Left lung (tissue), 10 donors: ENCODE data around the gene ATXN1. TPM values are rescaled to one million over a fixed set of nuclear protein-coding genes. Genes with fewer than 3 reads are reported as not detected.

ENCODE experiments used
- ATAC-seq: fragments of 200-7000 bp; cut with Tn5 transposase; one replicate; pipeline ENCODE4 v1.9.1; 2020; ENCODE audit warnings: moderate library complexity
- DNase-seq, 4 donors: peaks; one replicate each; pipeline ENCODE4 v3.0.0-alpha.2; 2013 to 2020
- H3K27ac ChIP-seq, 2 donors: fragments of 200-600 bp; sonication (generic) in 1 of 2; one replicate each; pipeline versions ENCODE4 v1.5.0 to v1.8.0; 2020 to 2021
- H3K27me3 ChIP-seq, 2 donors: fragments of 200-600 bp; sonication (generic) in 1 of 2; one replicate each; pipeline versions ENCODE4 v1.5.0 to v1.8.0; 2020 to 2021
- H3K36me3 ChIP-seq, 2 donors: fragments of 200-600 bp; sonication (generic) in 1 of 2; one replicate each; pipeline versions ENCODE4 v1.5.0 to v1.8.0; 2020 to 2021
- H3K4me1 ChIP-seq, 2 donors: fragments of 200-600 bp; one replicate each; pipeline ENCODE4 v1.8.0; 2021
- H3K4me3 ChIP-seq, 2 donors: fragments of 200-600 bp; sonication (generic) in 1 of 2; one replicate each; pipeline versions ENCODE4 v1.5.0 to v1.8.0; 2020 to 2021; ENCODE audit warnings: mild to moderate bottlenecking in 1 of 2
- H3K9me3 ChIP-seq, 2 donors: fragments of 200-600 bp; sonication (generic) in 1 of 2; one replicate each; pipeline versions ENCODE4 v1.5.0 to v1.8.0; 2020 to 2021
- intact Hi-C, 2 donors: fragments of 100-400 bp; cut with DNase I; formaldehyde crosslinking; loops; one replicate each; pipeline versions ENCODE4 v1.11.2 to v1.14.2; 2022
- polyA plus RNA-seq, 6 donors: library from polyadenylated mRNA; unstranded; fragments of 120-200 nt; gene quantifications; one replicate each; pipeline ENCODE4 v1.2.1, GENCODE V29; 2013; ENCODE audit not compliant: insufficient read length in 6 of 6
- total RNA-seq, 2 donors: library from RNA; stranded (reverse); fragmentation: NEBNext Ultra II Directional; extraction: Animal tissue kit (Norgen Biotek cat#: 25700); gene quantifications; one replicate each; pipeline ENCODE4 v1.2.1, GENCODE V29; 2021
- TF ChIP-seq, protein P1 (sequence below), 2 donors: fragments of 200-600 bp; sonication (generic) in 1 of 2; IDR thresholded peaks; one replicate each; pipeline versions ENCODE4 v1.5.0 to v1.8.0; 2021; ENCODE audit warnings: antibody characterized with exemption in 2 of 2
- donor health status: DM: no; HTN: yes; CAD: no.
- donor health status: DM: no; HTN: no; CAD: no.

The ATXN1 gene
- total and polyA plus RNA-seq, 8 donors, result 23.3 to 67.4 (median 27.3) TPM

DNA sequence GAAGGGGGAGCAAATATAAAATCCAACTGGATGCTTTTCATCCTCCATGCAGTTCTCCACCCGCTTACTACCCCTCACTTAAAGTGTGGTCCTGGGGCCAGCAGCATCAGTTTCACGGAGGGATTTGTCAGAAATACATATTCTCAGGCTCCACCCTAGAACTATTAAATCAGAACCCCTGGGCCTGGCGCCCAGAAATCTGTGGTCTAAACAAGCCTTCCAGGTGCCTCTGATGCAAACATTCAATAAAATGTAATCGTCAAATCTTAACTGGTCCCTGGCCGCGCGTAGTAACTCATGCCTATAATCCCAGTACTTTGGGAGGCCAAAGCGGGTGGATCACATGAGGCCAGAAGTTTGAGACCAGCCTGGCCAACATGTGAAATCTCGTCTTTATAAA is 47.7 kb downstream of the ATXN1 start:
- peak overlapping the region; percentile 75 to 91 for H3K27ac ChIP-seq

DNA sequence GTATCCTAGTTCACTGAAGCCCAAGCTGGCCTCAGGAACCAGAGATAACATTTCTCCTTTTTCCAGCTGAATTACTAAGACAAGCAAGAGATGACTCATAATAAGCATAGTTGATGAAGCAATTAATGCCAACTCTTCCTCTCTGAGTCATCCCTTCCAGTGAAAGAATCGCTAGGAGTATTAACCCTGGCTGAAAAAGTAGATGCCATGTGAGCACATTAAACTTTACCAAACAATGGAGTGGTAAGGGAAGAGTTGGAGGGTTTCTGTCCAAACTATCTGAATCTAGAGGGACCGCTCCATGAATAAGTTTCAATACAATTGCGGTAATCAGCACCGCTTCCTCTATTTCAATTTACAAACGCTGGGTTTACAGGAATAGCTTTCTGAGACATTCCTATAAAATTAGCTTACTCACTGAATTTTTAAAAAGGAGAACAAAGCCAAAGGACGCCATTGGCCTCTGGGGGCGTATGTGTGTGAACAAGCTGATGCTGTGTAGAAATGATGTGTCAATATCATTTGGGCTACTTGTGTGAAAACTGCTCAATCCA is 48.3 kb downstream of the ATXN1 start:
- H3K4me1 ChIP-seq, result peaks cover 0 to 71% of the 10 kb centered on the region in 2 donors
- intact Hi-C loops, result no loop called here
- TF ChIP-seq, protein P1, sequence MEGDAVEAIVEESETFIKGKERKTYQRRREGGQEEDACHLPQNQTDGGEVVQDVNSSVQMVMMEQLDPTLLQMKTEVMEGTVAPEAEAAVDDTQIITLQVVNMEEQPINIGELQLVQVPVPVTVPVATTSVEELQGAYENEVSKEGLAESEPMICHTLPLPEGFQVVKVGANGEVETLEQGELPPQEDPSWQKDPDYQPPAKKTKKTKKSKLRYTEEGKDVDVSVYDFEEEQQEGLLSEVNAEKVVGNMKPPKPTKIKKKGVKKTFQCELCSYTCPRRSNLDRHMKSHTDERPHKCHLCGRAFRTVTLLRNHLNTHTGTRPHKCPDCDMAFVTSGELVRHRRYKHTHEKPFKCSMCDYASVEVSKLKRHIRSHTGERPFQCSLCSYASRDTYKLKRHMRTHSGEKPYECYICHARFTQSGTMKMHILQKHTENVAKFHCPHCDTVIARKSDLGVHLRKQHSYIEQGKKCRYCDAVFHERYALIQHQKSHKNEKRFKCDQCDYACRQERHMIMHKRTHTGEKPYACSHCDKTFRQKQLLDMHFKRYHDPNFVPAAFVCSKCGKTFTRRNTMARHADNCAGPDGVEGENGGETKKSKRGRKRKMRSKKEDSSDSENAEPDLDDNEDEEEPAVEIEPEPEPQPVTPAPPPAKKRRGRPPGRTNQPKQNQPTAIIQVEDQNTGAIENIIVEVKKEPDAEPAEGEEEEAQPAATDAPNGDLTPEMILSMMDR (IDR thresholded peaks at IDR 0.05), result peak; percentile 15 to 45
- DNase-seq (peak in 1 of 4 donors; percentile 68), ATAC-seq (peak; percentile 83)
- peaks cover 0 to 6% of the 10 kb centered on the region in 2 donors for H3K36me3 ChIP-seq
- H3K27ac ChIP-seq, result peak overlapping the region; percentile 75 to 91
- H3K4me3 ChIP-seq, result peak overlapping the region in 1 of 2 donors; percentile 2
- no peaks in the 10 kb centered on the region for H3K9me3 ChIP-seq
- no peaks in the 10 kb centered on the region for H3K27me3 ChIP-seq

More for the DNA sequence above, 47.7 kb downstream of the ATXN1 start:
- no peaks in the 10 kb centered on the region for H3K9me3 ChIP-seq
- DNase-seq (no peak), ATAC-seq (no peak)
- no peaks in the 10 kb centered on the region for H3K27me3 ChIP-seq
- intact Hi-C loops, result no loop called here
- H3K4me1 ChIP-seq, result peaks cover under 1 to 71% of the 10 kb centered on the region in 2 donors
- H3K4me3 ChIP-seq, result peak overlapping the region in 1 of 2 donors; percentile 2
- peaks cover 0 to 6% of the 10 kb centered on the region in 2 donors for H3K36me3 ChIP-seq
- TF ChIP-seq, protein P1 (IDR thresholded peaks at IDR 0.05), result no peak

DNA sequence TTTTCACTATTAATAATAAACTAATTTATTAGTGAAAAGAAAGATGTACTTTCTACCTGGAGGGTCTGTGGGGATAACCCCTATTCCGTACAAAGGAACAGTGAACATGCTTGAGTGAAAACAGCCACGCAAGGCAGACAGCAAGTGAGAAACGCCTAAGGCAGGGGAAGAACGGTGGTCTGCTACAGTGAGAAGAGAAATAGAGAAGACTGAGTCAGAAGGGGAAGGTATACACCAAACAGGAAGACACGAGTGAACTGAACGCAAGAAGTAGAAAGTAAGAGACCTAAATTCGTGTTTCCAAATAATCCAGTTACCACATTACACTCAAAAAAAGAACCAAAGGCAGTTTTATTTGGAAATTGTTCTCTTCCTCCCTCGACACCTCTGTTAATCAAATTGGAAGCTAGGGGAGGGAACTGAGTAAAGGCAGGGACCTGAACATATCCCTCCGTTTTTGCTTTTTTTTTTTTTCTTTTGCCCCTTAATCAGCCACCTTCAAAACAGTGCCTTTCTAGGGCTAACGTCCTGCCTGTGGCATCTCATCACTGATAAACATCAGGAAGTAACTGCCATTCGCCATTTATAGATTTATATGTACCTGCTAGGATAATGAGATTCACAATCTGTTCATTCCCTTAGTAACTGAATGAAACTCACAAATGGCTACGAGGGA is 48.9 kb downstream of the ATXN1 start:
- peak overlapping the region in 1 of 2 donors; percentile 2 for H3K4me3 ChIP-seq
- peak overlapping the region; percentile 75 to 91 for H3K27ac ChIP-seq
- no peak for DNase-seq
- TF ChIP-seq, protein P1 (IDR thresholded peaks at IDR 0.05), result no peak
- H3K9me3 ChIP-seq, result no peaks in the 10 kb centered on the region
- no peaks in the 10 kb centered on the region for H3K27me3 ChIP-seq
- peak; percentile 46 for ATAC-seq
- H3K4me1 ChIP-seq, result peaks cover 0 to 71% of the 10 kb centered on the region in 2 donors
- intact Hi-C loops, result no loop called here
- H3K36me3 ChIP-seq, result peaks cover 0 to 4% of the 10 kb centered on the region in 2 donors

DNA sequence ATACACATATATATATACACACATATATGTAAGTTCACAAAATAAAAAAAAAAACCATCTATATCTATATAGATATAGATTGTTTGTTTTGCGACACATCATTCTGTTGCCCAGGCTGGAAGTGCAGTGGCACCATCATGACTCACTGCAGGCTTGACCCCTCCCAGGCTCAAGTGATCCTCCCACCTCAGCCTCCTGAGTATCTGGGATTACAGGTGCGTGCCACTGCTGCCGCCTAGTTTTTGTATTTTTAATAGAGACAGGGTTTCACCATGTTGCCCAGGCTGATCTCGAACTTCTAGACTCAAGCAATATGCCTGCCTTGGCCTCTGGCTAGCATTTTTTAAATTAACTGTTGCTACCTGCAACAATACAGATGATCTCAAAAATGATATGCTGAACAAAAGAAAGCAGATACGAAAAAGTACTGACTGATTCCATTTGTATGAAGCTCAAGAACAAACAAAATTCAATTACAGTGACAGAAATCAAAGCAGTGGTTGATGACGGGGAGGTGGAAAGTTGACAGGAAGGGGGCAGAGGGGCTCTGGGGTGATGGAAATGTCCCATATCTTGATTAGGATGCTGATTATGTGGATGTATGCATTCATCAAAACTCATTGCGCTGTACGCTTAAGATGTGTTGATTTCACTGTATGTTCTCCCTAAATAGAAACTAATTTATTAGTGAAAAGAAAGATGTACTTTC is 49.6 kb downstream of the ATXN1 start:
- no peaks in the 10 kb centered on the region for H3K9me3 ChIP-seq
- peak overlapping the region in 1 of 2 donors; percentile 2 for H3K4me3 ChIP-seq
- TF ChIP-seq, protein P1 (IDR thresholded peaks at IDR 0.05), result no peak
- DNase-seq (no peak), ATAC-seq (no peak)
- peak overlapping the region; percentile 75 to 91 for H3K27ac ChIP-seq
- no peaks in the 10 kb centered on the region for H3K27me3 ChIP-seq
- H3K4me1 ChIP-seq, result peaks cover 0 to 71% of the 10 kb centered on the region in 2 donors
- H3K36me3 ChIP-seq, result no peaks in the 10 kb centered on the region
- intact Hi-C loops, result no loop called here
